ENCODE measurements around the gene NRN1. TPM values are rescaled to one million over a fixed set of nuclear protein-coding genes. Genes with fewer than 3 reads are reported as not detected.

Gene NRN1
- total RNA-seq, 1 donor from 2014 or later = not detected

- Mint-ChIP-seq H3K27ac (no peak overlapping the region), H3K4me1 (no peaks in the 10 kb centered on the region), H3K9me3 (no peaks in the 10 kb centered on the region), H3K27me3 (peaks cover 19% of the 10 kb centered on the region), H3K4me3 (no peak overlapping the region), H3K36me3 (ENCODE audit: low read depth) (no peaks in the 10 kb centered on the region)
- intact Hi-C loops (cut with micrococcal nuclease) = loop anchor here (1.0 kb wide), 1 partner anchor 597 kb away; no protein-coding TSS in a partner anchor
- POLR2A ChIA-PET = no interaction called here
- TF ChIP-seq CTCF (IDR thresholded peaks at IDR 0.05) = no peak
- CTCF ChIA-PET = interaction anchor here (1.1 kb wide), 1 partner anchor 606 kb away, joined by 3 read pairs; no protein-coding TSS in a partner anchor
- ATAC-seq (ENCODE audit: low read depth) (no peak), DNase-seq (no peak)
Observed at GRCh38 chr6:5950361-5950785, 56.4 kb downstream of the NRN1 start.

All from activated B cell treated with CpG ODN at 0.5 μM for 24 hours (primary cell).